B cell (primary cell): ENCODE results near the gene GAPVD1. TPM values are rescaled to one million over a fixed set of nuclear protein-coding genes. Genes with fewer than 3 reads are reported as not detected.

Experiments
- ATAC-seq: fragments of 200-7000 bp; cut with Tn5 transposase; one replicate; pipeline ENCODE4 v1.10.0; 2021; ENCODE audit warnings: low read depth, mild to moderate bottlenecking, moderate number of reproducible peaks, moderate library complexity
- CTCF ChIA-PET: fragments of 350-600 bp; sonication (Branson Sonifier 250); formaldehyde crosslinking; loops from one replicate; lab custom pipeline; 2021; ENCODE audit warnings: antibody characterized with exemption, inconsistent platforms; lab: Charles Lee
- POLR2A ChIA-PET: fragments of 350-600 bp; sonication (Branson Sonifier 250); formaldehyde crosslinking; loops from one replicate; lab custom pipeline; 2021; ENCODE audit warnings: antibody characterized with exemption; lab: Charles Lee
- DNase-seq: peaks from one replicate; pipeline ENCODE4 v3.0.0; 2013
- H2AFZ ChIP-seq: 2 replicates; pipeline ENCODE4 v1.6.1; 2012; ENCODE audit warnings: mild to moderate bottlenecking, low read depth, low read length; ENCODE audit not compliant: insufficient read depth, poor library complexity, severe bottlenecking
- H3K27ac ChIP-seq, 2 donors: 1 replicate in 1 of 2; 2 replicates in 1 of 2; pipeline ENCODE4 v1.5.1; 2012 to 2013; ENCODE audit warnings: low read length in 2 of 2, mild to moderate bottlenecking in 2 of 2, moderate library complexity in 1 of 2
- H3K27me3 ChIP-seq, 4 experiments: fragments of 200-600 bp in 1 of 4; sonication (generic) in 1 of 4; replicated peaks in 1 of 4; 1 replicate in 2 of 4; 2 replicates in 2 of 4; pipeline versions ENCODE4 v1.6.1 to v1.7.0; 2013 to 2016; ENCODE audit warnings: low read length in 3 of 4, mild to moderate bottlenecking in 2 of 4, mixed read lengths in 1 of 4, moderate library complexity in 1 of 4; ENCODE audit not compliant: insufficient read depth in 4 of 4, control insufficient read depth in 3 of 4; ENCODE audit errors: control extremely low read depth in 1 of 4
- H3K36me3 ChIP-seq, 2 experiments: replicated peaks in 1 of 2; 1 replicate in 1 of 2; 2 replicates in 1 of 2; pipeline versions ENCODE4 v1.6.1 to v1.7.1; 2013; ENCODE audit warnings: low read length in 1 of 2; ENCODE audit not compliant: insufficient read depth in 2 of 2, control insufficient read depth in 1 of 2; ENCODE audit errors: control extremely low read depth in 1 of 2, extremely low read depth in 1 of 2
- H3K4me1 ChIP-seq, 2 donors: fragments of 200-600 bp in 1 of 2; sonication (generic) in 1 of 2; 1 replicate in 1 of 2; 2 replicates in 1 of 2; pipeline versions ENCODE4 v1.5.1 to v1.6.1; 2013 to 2017; ENCODE audit warnings: low read length in 2 of 2; ENCODE audit not compliant: control insufficient read depth in 2 of 2, insufficient read depth in 2 of 2
- H3K4me2 ChIP-seq: replicated peaks from 2 replicates; pipeline ENCODE3; 2012; ENCODE audit warnings: mild to moderate bottlenecking, low read depth, low read length; ENCODE audit not compliant: poor library complexity, severe bottlenecking
- H3K4me3 ChIP-seq, 5 experiments: fragments of 200-600 bp in 1 of 5; sonication (generic) in 1 of 5; 1 replicate in 3 of 5; 2 replicates in 2 of 5; pipeline versions ENCODE4 v1.5.1 to v1.7.0; 2011 to 2016; ENCODE audit warnings: low read length in 4 of 5, mild to moderate bottlenecking in 4 of 5, low read depth in 2 of 5, control low read depth in 1 of 5, moderate library complexity in 1 of 5; ENCODE audit not compliant: insufficient read depth in 1 of 5; ENCODE audit errors: control extremely low read depth in 1 of 5, extremely low read depth in 1 of 5
- H3K79me2 ChIP-seq: fragments of 200-600 bp; sonication (generic); one replicate; pipeline ENCODE4 v1.6.0; 2016; ENCODE audit warnings: low read length; ENCODE audit not compliant: control insufficient read depth, insufficient read depth
- H3K9ac ChIP-seq: fragments of 200-600 bp; sonication (generic); 2 replicates; pipeline ENCODE4 v1.6.1; 2017; ENCODE audit warnings: mild to moderate bottlenecking, low read length, moderate library complexity
- H3K9me3 ChIP-seq, 3 donors: one replicate each; pipeline versions ENCODE4 v1.6.1 to v1.7.1; 2013; ENCODE audit warnings: low read length in 2 of 3; ENCODE audit not compliant: control insufficient read depth in 2 of 3, insufficient read depth in 1 of 3; ENCODE audit errors: control extremely low read depth in 1 of 3
- H4K20me1 ChIP-seq: 2 replicates; pipeline ENCODE4 v1.6.0; 2012; ENCODE audit warnings: mild to moderate bottlenecking, low read length; ENCODE audit not compliant: insufficient read depth, control insufficient read depth, poor library complexity, severe bottlenecking
- H3K27ac Mint-ChIP-seq: one replicate; pipeline ENCODE4 v1.8.0; 2021; ENCODE audit warnings: mixed read lengths
- H3K27me3 Mint-ChIP-seq: one replicate; pipeline ENCODE4 v1.8.0; 2021; ENCODE audit warnings: mixed read lengths
- H3K4me1 Mint-ChIP-seq: one replicate; pipeline ENCODE4 v1.8.0; 2021; ENCODE audit warnings: mixed read lengths
- H3K4me3 Mint-ChIP-seq: one replicate; pipeline ENCODE4 v1.8.0; 2021; ENCODE audit warnings: mixed read lengths
- H3K9me3 Mint-ChIP-seq: one replicate; pipeline ENCODE4 v1.8.0; 2022; ENCODE audit warnings: mixed read lengths; ENCODE audit not compliant: insufficient read depth
- EZH2 ChIP-seq: IDR thresholded peaks from 2 replicates; pipeline ENCODE4 v1.6.1; 2012; ENCODE audit warnings: borderline replicate concordance, low read depth, mild to moderate bottlenecking, moderate library complexity, low read length; ENCODE audit not compliant: insufficient read depth, poor library complexity, severe bottlenecking
- WGBS: methylation state at CpG from one replicate; pipeline ENCODE4 v1.1.5; 2013; ENCODE audit warnings: missing lambda C conversion rate; ENCODE audit not compliant: insufficient coverage; 5-methylcytosine and 5-hydroxymethylcytosine counted together
- intact Hi-C: fragments of 100-400 bp; cut with micrococcal nuclease; formaldehyde crosslinking; loops from one replicate; pipeline ENCODE4 v1.10.0; 2022
- polyA plus RNA-seq: library from polyadenylated mRNA; depleted of rRNA; stranded (reverse); fragments of >200 nt; gene quantifications from 2 replicates; pipeline ENCODE4 v1.2.3, GENCODE V29; 2012
- total RNA-seq, 2 donors: library from RNA; stranded (reverse); fragments of 120-200 nt in 1 of 2; gene quantifications; 1 replicate in 1 of 2; 2 replicates in 1 of 2; pipeline versions ENCODE4 v1.2.3 to v1.2.4, GENCODE V29; 2013 to 2022
- TF ChIP-seq, protein P1 (sequence below): fragments of 200-600 bp; IDR thresholded peaks from one replicate; pipeline ENCODE4 v1.8.0; 2022; ENCODE audit warnings: antibody characterized with exemption, mild to moderate bottlenecking

The GAPVD1 gene
- total and polyA plus RNA-seq, 2 donors (not counting 1 experiment from before 2014, with no cell fraction given) = 11.8 to 61.2 TPM

DNA sequence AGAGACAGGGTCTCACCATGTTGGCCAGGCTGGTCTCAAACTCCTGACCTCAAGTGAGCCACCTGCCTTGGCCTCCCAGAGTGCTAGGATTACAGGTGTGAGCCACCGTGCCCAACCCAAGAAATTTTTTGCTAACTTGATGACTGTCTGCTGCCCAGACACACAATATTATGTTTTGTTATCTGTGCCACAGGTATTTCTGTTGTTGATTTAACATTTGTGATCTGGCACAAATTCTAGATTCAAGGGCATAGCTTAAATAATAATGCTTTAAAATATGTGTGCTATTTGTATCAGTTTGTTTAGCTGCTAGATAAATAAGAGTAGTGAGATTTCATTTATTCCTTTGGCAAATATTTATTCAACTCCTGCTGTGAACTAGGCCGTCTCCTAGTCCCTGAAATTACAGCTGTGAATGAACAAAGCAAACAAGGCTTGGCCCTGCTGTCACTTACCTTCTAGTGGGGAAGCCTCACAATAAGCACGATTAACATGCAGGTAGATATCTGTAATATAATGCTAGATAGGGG is 35.3 kb downstream of the GAPVD1 start:
- Histone ChIP-seq H3K79me2 (peaks cover 33% of the 10 kb centered on the region), H2AFZ (no peak overlapping the region), H3K9ac (no peak overlapping the region), H3K9me3 (no peaks in the 10 kb centered on the region), H3K4me1 (no peaks in the 10 kb centered on the region), H4K20me1 (peaks cover 14% of the 10 kb centered on the region), H3K36me3 (peaks cover 3 to 24% of the 10 kb centered on the region in 2 experiments), H3K4me3 (no peak overlapping the region), H3K27ac (no peak overlapping the region), H3K27me3 (no peaks in the 10 kb centered on the region), H3K4me2 (no peak overlapping the region)
- TF ChIP-seq, protein P1, sequence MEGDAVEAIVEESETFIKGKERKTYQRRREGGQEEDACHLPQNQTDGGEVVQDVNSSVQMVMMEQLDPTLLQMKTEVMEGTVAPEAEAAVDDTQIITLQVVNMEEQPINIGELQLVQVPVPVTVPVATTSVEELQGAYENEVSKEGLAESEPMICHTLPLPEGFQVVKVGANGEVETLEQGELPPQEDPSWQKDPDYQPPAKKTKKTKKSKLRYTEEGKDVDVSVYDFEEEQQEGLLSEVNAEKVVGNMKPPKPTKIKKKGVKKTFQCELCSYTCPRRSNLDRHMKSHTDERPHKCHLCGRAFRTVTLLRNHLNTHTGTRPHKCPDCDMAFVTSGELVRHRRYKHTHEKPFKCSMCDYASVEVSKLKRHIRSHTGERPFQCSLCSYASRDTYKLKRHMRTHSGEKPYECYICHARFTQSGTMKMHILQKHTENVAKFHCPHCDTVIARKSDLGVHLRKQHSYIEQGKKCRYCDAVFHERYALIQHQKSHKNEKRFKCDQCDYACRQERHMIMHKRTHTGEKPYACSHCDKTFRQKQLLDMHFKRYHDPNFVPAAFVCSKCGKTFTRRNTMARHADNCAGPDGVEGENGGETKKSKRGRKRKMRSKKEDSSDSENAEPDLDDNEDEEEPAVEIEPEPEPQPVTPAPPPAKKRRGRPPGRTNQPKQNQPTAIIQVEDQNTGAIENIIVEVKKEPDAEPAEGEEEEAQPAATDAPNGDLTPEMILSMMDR = no peak
- no peak for TF ChIP-seq EZH2
- POLR2A ChIA-PET = no interaction called here
- Mint-ChIP-seq H3K9me3 (no peaks in the 10 kb centered on the region), H3K4me1 (no peaks in the 10 kb centered on the region), H3K27ac (no peak overlapping the region), H3K27me3 (no peaks in the 10 kb centered on the region), H3K4me3 (no peak overlapping the region)
- CTCF ChIA-PET = no interaction called here
- ATAC-seq (no peak), DNase-seq (no peak)
- no CpG with 5 or more reads among the region's 3 CpGs for WGBS
- intact Hi-C loops = no loop called here

GRCh38 chr9:125297917-125298316 is 36.3 kb downstream of the GAPVD1 start:
- POLR2A ChIA-PET = no interaction called here
- no peaks in the 10 kb centered on the region for H3K4me1 Mint-ChIP-seq

More at GRCh38 chr9:125297917-125298316, 36.3 kb downstream of the GAPVD1 start:
- CTCF ChIA-PET = no interaction called here
- Histone ChIP-seq H3K9ac (no peak overlapping the region), H2AFZ (no peak overlapping the region), H3K4me1 (no peaks in the 10 kb centered on the region), H3K36me3 (peaks cover 11 to 33% of the 10 kb centered on the region in 2 experiments), H4K20me1 (peaks cover 7% of the 10 kb centered on the region), H3K79me2 (peaks cover 23% of the 10 kb centered on the region), H3K27me3 (no peaks in the 10 kb centered on the region), H3K4me2 (no peak overlapping the region), H3K9me3 (no peaks in the 10 kb centered on the region), H3K27ac (no peak overlapping the region), H3K4me3 (no peak overlapping the region)
- Mint-ChIP-seq H3K9me3 (no peaks in the 10 kb centered on the region), H3K4me3 (no peak overlapping the region), H3K27ac (no peak overlapping the region), H3K27me3 (no peaks in the 10 kb centered on the region)
- intact Hi-C loops = no loop called here
- ATAC-seq (no peak), DNase-seq (no peak)
- 100% methylated on average over 2 of the region's 7 CpGs for WGBS
- no peak for TF ChIP-seq EZH2
- TF ChIP-seq, protein P1 = no peak
